Panc1 (cell line): ENCODE results near the gene TMEM184A.

Source experiments
- CTCF ChIP-seq: fragments of 450-650 bp; IDR thresholded peaks from 2 replicates; pipeline ENCODE4 v1.5.1; 2017; ENCODE audit warnings: mild to moderate bottlenecking
- POLR2AphosphoS5 ChIP-seq: IDR thresholded peaks from 2 replicates; pipeline ENCODE4 v1.6.1; 2012; ENCODE audit warnings: mild to moderate bottlenecking, low read depth, low read length, moderate library complexity
- SIN3A ChIP-seq: IDR thresholded peaks from 2 replicates; pipeline ENCODE4 v1.6.1; 2012; ENCODE audit warnings: low read depth, mild to moderate bottlenecking, low read length, moderate library complexity, borderline replicate concordance; ENCODE audit not compliant: insufficient read depth

DNA sequence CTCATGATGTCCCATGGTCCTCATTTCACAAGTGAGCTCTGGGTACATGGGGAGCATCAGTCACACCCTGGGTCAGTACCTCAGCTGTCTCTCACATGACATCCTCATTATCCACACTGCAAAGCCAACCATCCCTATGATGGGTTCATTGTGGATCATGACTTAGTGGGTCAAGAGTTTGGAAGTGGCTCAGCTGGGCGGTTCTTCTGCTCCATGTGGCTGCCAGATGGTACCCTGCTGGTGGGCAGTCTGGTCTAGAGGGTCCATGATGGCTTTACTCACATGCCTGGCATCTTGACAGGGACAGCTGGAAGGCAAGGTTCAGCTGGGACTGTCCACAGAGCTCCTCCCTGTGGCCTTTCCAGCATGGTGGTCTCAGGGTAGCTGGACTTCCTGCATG is 33.0 kb upstream of the TMEM184A start:
- no peak for TF ChIP-seq CTCF
- TF ChIP-seq POLR2AphosphoS5 = no peak
- TF ChIP-seq SIN3A = no peak
